Measurements from ENCODE around the gene TMEM87B. TPM values are rescaled to one million over a fixed set of nuclear protein-coding genes. Genes with fewer than 3 reads are reported as not detected.

The TMEM87B gene
- total RNA-seq, 4 donors from 2014 or later, result 11.9 to 20.1 (median 18.2) TPM

GRCh38 chr2:112157472-112157871 is 102.4 kb downstream of the TMEM87B start:
- Histone ChIP-seq H3K9me3 (no peaks in the 10 kb centered on the region), H3K4me1 (no peaks in the 10 kb centered on the region), H3K4me3 (no peak overlapping the region), H3K36me3 (no peaks in the 10 kb centered on the region), H3K27me3 (no peaks in the 10 kb centered on the region), H3K27ac (no peak overlapping the region)
- no peak for DNase-seq (ENCODE audit: low spot score in 2 of 2)
- TF ChIP-seq EP300 (IDR thresholded peaks at IDR 0.05) (no peak), CTCF (IDR thresholded peaks at IDR 0.05) (no peak), POLR2A (IDR thresholded peaks at IDR 0.05) (no peak)
- WGBS, 2 donors, result 51 to 78% methylated on average over 3 of the region's 3 CpGs

GRCh38 chr2:112159454-112159921 is 104.4 kb downstream of the TMEM87B start:
- 96 to 97% methylated on average over 31 of the region's 31 CpGs for WGBS, 2 donors
- DNase-seq (ENCODE audit: low spot score in 2 of 2), result no peak

GRCh38 chr2:112160283-112161250 is 105.5 kb downstream of the TMEM87B start:
- Histone ChIP-seq H3K27ac (no peak overlapping the region), H3K4me3 (no peak overlapping the region), H3K9me3 (no peaks in the 10 kb centered on the region), H3K36me3 (no peaks in the 10 kb centered on the region), H3K4me1 (no peaks in the 10 kb centered on the region), H3K27me3 (no peaks in the 10 kb centered on the region)
- TF ChIP-seq EP300 (IDR thresholded peaks at IDR 0.05) (no peak), POLR2A (IDR thresholded peaks at IDR 0.05) (no peak), CTCF (IDR thresholded peaks at IDR 0.05) (no peak)
- 76 to 81% methylated on average over 50 to 51 of the region's 52 CpGs for WGBS, 2 donors
- DNase-seq (ENCODE audit: low spot score in 2 of 2), result no peak

More at GRCh38 chr2:112159454-112159921, 104.4 kb downstream of the TMEM87B start:
- no peaks in the 10 kb centered on the region for H3K9me3 ChIP-seq
- no peak overlapping the region for H3K4me3 ChIP-seq
- no peak for TF ChIP-seq EP300 (IDR thresholded peaks at IDR 0.05)
- TF ChIP-seq POLR2A (IDR thresholded peaks at IDR 0.05), result no peak
- no peak for TF ChIP-seq CTCF (IDR thresholded peaks at IDR 0.05)
- no peaks in the 10 kb centered on the region for H3K36me3 ChIP-seq
- H3K4me1 ChIP-seq, result no peaks in the 10 kb centered on the region
- H3K27ac ChIP-seq, result no peak overlapping the region
- H3K27me3 ChIP-seq, result no peaks in the 10 kb centered on the region

GRCh38 chr2:112161431-112162145 is 106.5 kb downstream of the TMEM87B start:
- H3K9me3 ChIP-seq, result no peaks in the 10 kb centered on the region
- WGBS, 2 donors, result 79 to 85% methylated on average over 9 of the region's 9 CpGs
- no peaks in the 10 kb centered on the region for H3K27me3 ChIP-seq
- H3K4me3 ChIP-seq, result no peak overlapping the region
- TF ChIP-seq CTCF (IDR thresholded peaks at IDR 0.05) (no peak), POLR2A (IDR thresholded peaks at IDR 0.05) (no peak), EP300 (IDR thresholded peaks at IDR 0.05) (no peak)
- no peaks in the 10 kb centered on the region for H3K36me3 ChIP-seq
- no peaks in the 10 kb centered on the region for H3K4me1 ChIP-seq
- no peak for DNase-seq (ENCODE audit: low spot score in 2 of 2)
- H3K27ac ChIP-seq, result no peak overlapping the region

GRCh38 chr2:112162341-112162740 is 107.3 kb downstream of the TMEM87B start:
- Histone ChIP-seq H3K9me3 (no peaks in the 10 kb centered on the region), H3K36me3 (no peaks in the 10 kb centered on the region), H3K27ac (no peak overlapping the region), H3K27me3 (no peaks in the 10 kb centered on the region), H3K4me1 (no peaks in the 10 kb centered on the region), H3K4me3 (no peak overlapping the region)
- 93 to 99% methylated on average over 6 of the region's 6 CpGs for WGBS, 2 donors
- no peak for TF ChIP-seq POLR2A (IDR thresholded peaks at IDR 0.05)
- no peak for TF ChIP-seq EP300 (IDR thresholded peaks at IDR 0.05)
- TF ChIP-seq CTCF (IDR thresholded peaks at IDR 0.05), result no peak
- no peak for DNase-seq (ENCODE audit: low spot score in 2 of 2)

Measured in tibial nerve (tissue), 4 donors.